Bronchial epithelial cell (primary cell): ENCODE measurements around the gene GRHL1. TPM values are rescaled to one million over a fixed set of nuclear protein-coding genes. Genes with fewer than 3 reads are reported as not detected.

Source experiments
- DNase-seq: peaks from one replicate; pipeline ENCODE4 v3.0.0-alpha.2; 2010; ENCODE audit warnings: low read depth
- FAIRE-seq: peaks from 2 replicates; lab custom pipeline; 2011; peaks lifted over from hg19 to GRCh38; lab: Jason Lieb, UNC
- H3K27me3 ChIP-seq: 2 replicates; pipeline ENCODE4 v1.5.1; 2011; ENCODE audit warnings: low read length; ENCODE audit not compliant: control insufficient read depth, insufficient read depth
- H3K36me3 ChIP-seq: 2 replicates; pipeline ENCODE4 v1.5.1; 2011; ENCODE audit warnings: low read length; ENCODE audit not compliant: control insufficient read depth, insufficient read depth
- H3K4me3 ChIP-seq: 2 replicates; pipeline ENCODE4 v1.5.1; 2011; ENCODE audit warnings: mild to moderate bottlenecking, low read depth, low read length, control low read depth
- CTCF ChIP-seq: IDR thresholded peaks from 2 replicates; pipeline ENCODE4 v1.5.1; 2011; ENCODE audit warnings: mild to moderate bottlenecking, moderate library complexity, low read length, control low read depth, inconsistent platforms; ENCODE audit not compliant: insufficient read depth, severe bottlenecking
- total RNA-seq: library from RNA; depleted of rRNA; stranded (reverse); fragments of >200 nt; gene quantifications from 2 replicates; pipeline ENCODE4 v1.2.1, GENCODE V29; 2014

The GRHL1 gene
- total RNA-seq, 1 donor from 2014 or later, result 25.5 TPM

- FAIRE-seq (no peak), DNase-seq (no peak)
- no peak for TF ChIP-seq CTCF
- H3K36me3 ChIP-seq, result peaks cover 8% of the 10 kb centered on the region
- H3K27me3 ChIP-seq, result no peaks in the 10 kb centered on the region
- no peak overlapping the region for H3K4me3 ChIP-seq
These were observed 31.4 kb downstream of the GRHL1 start for GRCh38 chr2:9982891-9983290.

- H3K27me3 ChIP-seq, result no peaks in the 10 kb centered on the region
- no peak overlapping the region for H3K4me3 ChIP-seq
- no peak for FAIRE-seq
- DNase-seq, result no peak
- peaks cover 9% of the 10 kb centered on the region for H3K36me3 ChIP-seq
- no peak for TF ChIP-seq CTCF
These were observed 32.1 kb downstream of the GRHL1 start for GRCh38 chr2:9983401-9984216.

- peak; percentile 46 for TF ChIP-seq CTCF
- peaks cover 10% of the 10 kb centered on the region for H3K36me3 ChIP-seq
- no peaks in the 10 kb centered on the region for H3K27me3 ChIP-seq
- DNase-seq, result peak; percentile 38
- no peak for FAIRE-seq
- H3K4me3 ChIP-seq, result no peak overlapping the region
These were observed 32.8 kb downstream of the GRHL1 start for GRCh38 chr2:9984217-9984739.

- no peak for TF ChIP-seq CTCF
- DNase-seq (peak; percentile 27), FAIRE-seq (no peak)
- Histone ChIP-seq H3K4me3 (no peak overlapping the region), H3K27me3 (no peaks in the 10 kb centered on the region), H3K36me3 (peaks cover 12% of the 10 kb centered on the region)
These were observed 33.5 kb downstream of the GRHL1 start for GRCh38 chr2:9984871-9985480.

- Histone ChIP-seq H3K4me3 (no peak overlapping the region), H3K27me3 (no peaks in the 10 kb centered on the region), H3K36me3 (peaks cover 15% of the 10 kb centered on the region)
- no peak for TF ChIP-seq CTCF
- DNase-seq, result no peak
- no peak for FAIRE-seq
These were observed 34.2 kb downstream of the GRHL1 start for GRCh38 chr2:9985531-9986328.
